RWPE2 (cell line): ENCODE measurements around the gene PPP6R3.
A peak's percentile ranks its signal among the peaks of the same experiment; 100 is the strongest.

Experiments
- ATAC-seq: fragments of 200-7000 bp; cut with Tn5 transposase; 3 replicates; pipeline ENCODE4 v1.9.1; 2021; ENCODE audit warnings: low read depth
- DNase-seq: peaks from one replicate; pipeline ENCODE4 v3.0.0-alpha.2; 2020; ENCODE audit warnings: low spot score
- H3K27ac ChIP-seq: fragments of 450-650 bp; 2 replicates; pipeline ENCODE4 v1.5.1; 2017; ENCODE audit warnings: mild to moderate bottlenecking; ENCODE audit not compliant: poor library complexity, severe bottlenecking
- H3K27me3 ChIP-seq: fragments of 250-450 bp; sonication (Bioruptor Pico); 2 replicates; pipeline ENCODE4 v1.5.1; 2021; ENCODE audit warnings: mild to moderate bottlenecking, moderate library complexity; ENCODE audit not compliant: insufficient read depth, poor library complexity, severe bottlenecking
- H3K36me3 ChIP-seq: fragments of 250-450 bp; sonication (Bioruptor Pico); 2 replicates; pipeline ENCODE4 v1.5.1; 2020; ENCODE audit warnings: low read depth, mild to moderate bottlenecking, moderate library complexity
- H3K4me1 ChIP-seq: fragments of 250-450 bp; sonication (Bioruptor Pico); 2 replicates; pipeline ENCODE4 v1.5.1; 2021; ENCODE audit warnings: mild to moderate bottlenecking, moderate library complexity; ENCODE audit not compliant: insufficient read depth, poor library complexity, severe bottlenecking
- H3K4me3 ChIP-seq: fragments of 250-450 bp; sonication (Bioruptor Pico); 2 replicates; pipeline ENCODE4 v1.5.1; 2021; ENCODE audit warnings: mild to moderate bottlenecking, moderate library complexity; ENCODE audit not compliant: severe bottlenecking
- H3K9me3 ChIP-seq: fragments of 250-450 bp; sonication (Bioruptor Pico); 2 replicates; pipeline ENCODE4 v1.5.1; 2021; ENCODE audit warnings: mild to moderate bottlenecking, moderate library complexity; ENCODE audit not compliant: severe bottlenecking
- TF ChIP-seq, protein P1 (sequence below): fragments of 450-650 bp; IDR thresholded peaks from one replicate; pipeline ENCODE4 v1.5.1; 2017; ENCODE audit warnings: mild to moderate bottlenecking, moderate library complexity; ENCODE audit not compliant: poor library complexity, severe bottlenecking

Gene PPP6R3

DNA sequence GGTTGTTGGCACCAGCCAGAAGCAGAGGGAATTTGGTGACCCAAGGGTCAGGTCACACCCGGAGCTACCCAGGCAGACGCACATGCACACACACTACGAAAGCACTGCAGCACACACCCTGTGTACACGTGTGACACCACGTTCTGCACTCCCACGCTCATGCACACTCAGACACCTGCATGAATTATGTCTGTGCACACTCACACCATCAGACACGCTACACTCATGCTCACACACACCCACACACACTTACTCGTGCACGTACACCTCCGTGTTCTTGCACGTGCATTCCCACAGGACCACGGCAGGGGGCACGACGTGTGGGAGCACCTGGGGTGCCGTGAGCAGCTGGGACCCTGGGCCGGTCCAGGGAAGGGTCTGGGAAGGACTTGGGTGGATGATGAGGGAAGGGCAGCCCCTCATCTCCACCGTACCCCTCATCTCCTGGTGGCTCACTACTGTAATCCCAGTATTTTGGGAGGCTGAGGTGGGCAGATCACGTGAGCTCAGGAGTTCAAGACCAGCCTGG is 203.0 kb downstream of the PPP6R3 start:
- Histone ChIP-seq H3K9me3 (no peaks in the 10 kb centered on the region), H3K36me3 (no peaks in the 10 kb centered on the region), H3K27me3 (no peaks in the 10 kb centered on the region), H3K27ac (no peak overlapping the region), H3K4me1 (peaks cover 3% of the 10 kb centered on the region), H3K4me3 (no peak overlapping the region)
- TF ChIP-seq, protein P1, sequence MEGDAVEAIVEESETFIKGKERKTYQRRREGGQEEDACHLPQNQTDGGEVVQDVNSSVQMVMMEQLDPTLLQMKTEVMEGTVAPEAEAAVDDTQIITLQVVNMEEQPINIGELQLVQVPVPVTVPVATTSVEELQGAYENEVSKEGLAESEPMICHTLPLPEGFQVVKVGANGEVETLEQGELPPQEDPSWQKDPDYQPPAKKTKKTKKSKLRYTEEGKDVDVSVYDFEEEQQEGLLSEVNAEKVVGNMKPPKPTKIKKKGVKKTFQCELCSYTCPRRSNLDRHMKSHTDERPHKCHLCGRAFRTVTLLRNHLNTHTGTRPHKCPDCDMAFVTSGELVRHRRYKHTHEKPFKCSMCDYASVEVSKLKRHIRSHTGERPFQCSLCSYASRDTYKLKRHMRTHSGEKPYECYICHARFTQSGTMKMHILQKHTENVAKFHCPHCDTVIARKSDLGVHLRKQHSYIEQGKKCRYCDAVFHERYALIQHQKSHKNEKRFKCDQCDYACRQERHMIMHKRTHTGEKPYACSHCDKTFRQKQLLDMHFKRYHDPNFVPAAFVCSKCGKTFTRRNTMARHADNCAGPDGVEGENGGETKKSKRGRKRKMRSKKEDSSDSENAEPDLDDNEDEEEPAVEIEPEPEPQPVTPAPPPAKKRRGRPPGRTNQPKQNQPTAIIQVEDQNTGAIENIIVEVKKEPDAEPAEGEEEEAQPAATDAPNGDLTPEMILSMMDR = no peak
- DNase-seq (peak; percentile 34), ATAC-seq (no peak)

DNA sequence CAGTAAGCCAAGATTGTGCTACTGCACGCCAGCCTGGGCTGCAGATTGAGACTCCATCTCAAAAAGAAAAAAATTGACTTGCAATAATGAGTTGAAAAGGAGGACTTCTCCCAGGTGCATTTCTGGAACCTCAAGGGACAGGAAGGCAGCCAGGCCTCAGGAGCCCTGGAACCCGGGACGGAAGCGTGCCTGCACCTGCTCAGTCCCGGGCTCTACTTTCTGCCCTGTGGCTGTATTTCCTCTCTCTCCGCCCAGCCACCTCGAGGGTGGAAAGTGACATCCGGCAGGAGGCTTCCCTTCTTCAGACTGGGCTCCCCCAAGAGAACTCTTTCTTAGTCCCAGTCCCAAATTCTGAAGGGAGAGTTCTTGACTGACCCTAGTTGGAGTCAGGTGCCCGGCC is 203.6 kb downstream of the PPP6R3 start:
- Histone ChIP-seq H3K36me3 (no peaks in the 10 kb centered on the region), H3K4me1 (peaks cover 3% of the 10 kb centered on the region), H3K27me3 (no peaks in the 10 kb centered on the region), H3K27ac (no peak overlapping the region), H3K9me3 (no peaks in the 10 kb centered on the region), H3K4me3 (no peak overlapping the region)
- ATAC-seq (no peak), DNase-seq (peak; percentile 12)
- TF ChIP-seq, protein P1 = no peak

- ATAC-seq (no peak), DNase-seq (peak; percentile 28)
- Histone ChIP-seq H3K4me1 (no peaks in the 10 kb centered on the region), H3K27me3 (no peaks in the 10 kb centered on the region), H3K27ac (no peak overlapping the region), H3K4me3 (no peak overlapping the region), H3K36me3 (no peaks in the 10 kb centered on the region), H3K9me3 (no peaks in the 10 kb centered on the region)
- TF ChIP-seq, protein P1 = no peak
Observed at GRCh38 chr11:68664906-68665305, 204.4 kb downstream of the PPP6R3 start.
